Adrenal gland (tissue), 12 donors: ENCODE measurements around the gene FBXO22. TPM values are rescaled to one million over a fixed set of nuclear protein-coding genes. Genes with fewer than 3 reads are reported as not detected.
"Not testable (repeated sequence)": the region's sequence is repeated elsewhere in the genome, so short reads cannot be mapped to it uniquely, and the experiment has no call there.

Source experiments
- DNase-seq, 7 donors: peaks; one replicate each; pipeline ENCODE4 v3.0.0-alpha.2; 2019 to 2020
- H3K27ac ChIP-seq, 5 donors: fragments of 200-600 bp; sonication (generic) in 4 of 5; 1 replicate in 3 of 5; 2 replicates in 2 of 5; pipeline versions ENCODE4 v1.5.1 to v1.8.0; 2016 to 2020; ENCODE audit warnings: mild to moderate bottlenecking in 1 of 5
- H3K27me3 ChIP-seq: fragments of 200-600 bp; 2 replicates; pipeline ENCODE4 v1.8.0; 2021
- H3K36me3 ChIP-seq, 2 donors: fragments of 200-600 bp; replicated peaks in 1 of 2; 1 replicate in 1 of 2; 2 replicates in 1 of 2; pipeline versions ENCODE4 v1.5.1 to v1.8.0; 2018 to 2022
- H3K4me1 ChIP-seq, 2 donors: fragments of 200-600 bp; replicated peaks in 1 of 2; 1 replicate in 1 of 2; 2 replicates in 1 of 2; pipeline versions ENCODE4 v1.5.1 to v1.8.0; 2018 to 2021
- H3K4me3 ChIP-seq, 4 donors: fragments of 200-600 bp; sonication (generic) in 3 of 4; one replicate each; pipeline ENCODE4 v1.5.1; 2016 to 2018
- H3K9me3 ChIP-seq, 3 donors: fragments of 200-600 bp; sonication (generic) in 1 of 3; replicated peaks in 1 of 3; 1 replicate in 2 of 3; 2 replicates in 1 of 3; pipeline versions ENCODE4 v1.5.1 to v1.8.0; 2016 to 2021
- POLR2A ChIP-seq, 2 donors: fragments of 450-650 bp; IDR thresholded peaks; one replicate each; pipeline ENCODE4 v1.6.1; 2017; ENCODE audit warnings: antibody characterized with exemption in 2 of 2, mild to moderate bottlenecking in 2 of 2, moderate library complexity in 1 of 2
- WGBS, 4 donors: extraction: QIAGEN DNeasy Blood & Tissue Kit in 2 of 4; methylation state at CpG; one replicate each; pipeline versions ENCODE4 v1.1.5 to v1.1.7; 2013 to 2017; 5-methylcytosine and 5-hydroxymethylcytosine counted together
- intact Hi-C, 2 donors: fragments of 100-400 bp; cut with DNase I; formaldehyde crosslinking; loops; one replicate each; pipeline versions ENCODE4 v1.14.1 to v1.15.0; 2022 to 2023
- polyA plus RNA-seq, 3 donors: library from polyadenylated mRNA; stranded (reverse); fragments of 200-250 nt in 2 of 3; fragments of 350-450 nt in 1 of 3; fragmentation: Illumina TruSeq in 1 of 3; extraction: RNeasy Lipid Tissue Mini Kit (QIAGEN cat#74804) in 1 of 3; gene quantifications; one replicate each; pipeline ENCODE4 v1.2.3, GENCODE V29; 2013 to 2014
- total RNA-seq, 9 donors: library from RNA; depleted of rRNA in 4 of 9; stranded (reverse); fragments of >200 nt in 4 of 9; fragments of 120-200 nt in 1 of 9; fragmentation: NEBNext Ultra II Directional in 1 of 9; extraction: Animal tissue kit (Norgen Biotek cat#: 25700) in 1 of 9; gene quantifications; one replicate each; pipeline versions ENCODE4 v1.1.0 to v1.2.4, GENCODE V29; 2013 to 2023
- TF ChIP-seq, protein P1 (sequence below), 6 experiments: fragments of 450-650 bp in 4 of 6; fragments of 200-600 bp in 2 of 6; sonication (generic) in 1 of 6; IDR thresholded peaks; 1 replicate in 5 of 6; 2 replicates in 1 of 6; pipeline versions ENCODE4 v1.5.1 to v1.8.0; 2016 to 2021; ENCODE audit warnings: antibody characterized with exemption in 6 of 6, mild to moderate bottlenecking in 2 of 6, moderate library complexity in 1 of 6
- donor health status: healthy with polysubstance abuse.
- donor health status: Bipolar disorder and iron deficiency.
- donor health status: DM: yes; HTN: yes; CAD: no.
- donor health status: DM: no; HTN: no; CAD: no.
- donor health status: DM: no; HTN: no; CAD: no.
- donor health status: DM: yes; HTN: yes; CAD: no.

The FBXO22 gene
- total and polyA plus RNA-seq, 12 donors: 5.1 to 40.8 (median 24.7) TPM

DNA sequence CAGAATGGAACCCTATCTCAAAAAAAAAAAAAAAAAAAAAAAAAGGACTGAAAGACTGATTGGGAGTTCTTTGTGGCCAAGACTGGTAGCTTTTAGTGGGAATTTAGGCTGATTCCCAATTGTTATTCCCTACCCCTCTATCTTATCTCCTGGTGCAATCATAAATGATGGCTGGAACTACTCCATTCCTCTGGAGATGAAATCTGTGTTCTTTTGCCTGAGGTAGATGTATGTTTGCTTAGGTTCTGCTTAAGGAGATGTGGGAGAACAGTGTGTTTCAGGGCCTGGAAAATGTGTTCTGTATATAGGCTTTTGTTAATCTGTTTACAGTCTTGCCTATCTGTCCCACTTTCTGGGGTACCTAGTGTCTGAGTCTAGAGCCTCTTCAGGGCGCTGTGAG, 40.9 kb upstream of the FBXO22 start:
- DNase-seq: no peak
- TF ChIP-seq POLR2A (IDR thresholded peaks at IDR 0.05): no peak
- TF ChIP-seq, protein P1, sequence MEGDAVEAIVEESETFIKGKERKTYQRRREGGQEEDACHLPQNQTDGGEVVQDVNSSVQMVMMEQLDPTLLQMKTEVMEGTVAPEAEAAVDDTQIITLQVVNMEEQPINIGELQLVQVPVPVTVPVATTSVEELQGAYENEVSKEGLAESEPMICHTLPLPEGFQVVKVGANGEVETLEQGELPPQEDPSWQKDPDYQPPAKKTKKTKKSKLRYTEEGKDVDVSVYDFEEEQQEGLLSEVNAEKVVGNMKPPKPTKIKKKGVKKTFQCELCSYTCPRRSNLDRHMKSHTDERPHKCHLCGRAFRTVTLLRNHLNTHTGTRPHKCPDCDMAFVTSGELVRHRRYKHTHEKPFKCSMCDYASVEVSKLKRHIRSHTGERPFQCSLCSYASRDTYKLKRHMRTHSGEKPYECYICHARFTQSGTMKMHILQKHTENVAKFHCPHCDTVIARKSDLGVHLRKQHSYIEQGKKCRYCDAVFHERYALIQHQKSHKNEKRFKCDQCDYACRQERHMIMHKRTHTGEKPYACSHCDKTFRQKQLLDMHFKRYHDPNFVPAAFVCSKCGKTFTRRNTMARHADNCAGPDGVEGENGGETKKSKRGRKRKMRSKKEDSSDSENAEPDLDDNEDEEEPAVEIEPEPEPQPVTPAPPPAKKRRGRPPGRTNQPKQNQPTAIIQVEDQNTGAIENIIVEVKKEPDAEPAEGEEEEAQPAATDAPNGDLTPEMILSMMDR (IDR thresholded peaks at IDR 0.05): no peak
- intact Hi-C loops: no loop called here
- Histone ChIP-seq H3K4me3 (no peak overlapping the region), H3K27ac (no peak overlapping the region), H3K27me3 (no peaks in the 10 kb centered on the region), H3K36me3 (no peaks in the 10 kb centered on the region), H3K9me3 (no peaks in the 10 kb centered on the region), H3K4me1 (peaks cover 5 to 11% of the 10 kb centered on the region in 2 donors)
- 95 to 100% (median 96%) methylated on average over 1 of the region's 1 CpG for WGBS, 4 donors

DNA sequence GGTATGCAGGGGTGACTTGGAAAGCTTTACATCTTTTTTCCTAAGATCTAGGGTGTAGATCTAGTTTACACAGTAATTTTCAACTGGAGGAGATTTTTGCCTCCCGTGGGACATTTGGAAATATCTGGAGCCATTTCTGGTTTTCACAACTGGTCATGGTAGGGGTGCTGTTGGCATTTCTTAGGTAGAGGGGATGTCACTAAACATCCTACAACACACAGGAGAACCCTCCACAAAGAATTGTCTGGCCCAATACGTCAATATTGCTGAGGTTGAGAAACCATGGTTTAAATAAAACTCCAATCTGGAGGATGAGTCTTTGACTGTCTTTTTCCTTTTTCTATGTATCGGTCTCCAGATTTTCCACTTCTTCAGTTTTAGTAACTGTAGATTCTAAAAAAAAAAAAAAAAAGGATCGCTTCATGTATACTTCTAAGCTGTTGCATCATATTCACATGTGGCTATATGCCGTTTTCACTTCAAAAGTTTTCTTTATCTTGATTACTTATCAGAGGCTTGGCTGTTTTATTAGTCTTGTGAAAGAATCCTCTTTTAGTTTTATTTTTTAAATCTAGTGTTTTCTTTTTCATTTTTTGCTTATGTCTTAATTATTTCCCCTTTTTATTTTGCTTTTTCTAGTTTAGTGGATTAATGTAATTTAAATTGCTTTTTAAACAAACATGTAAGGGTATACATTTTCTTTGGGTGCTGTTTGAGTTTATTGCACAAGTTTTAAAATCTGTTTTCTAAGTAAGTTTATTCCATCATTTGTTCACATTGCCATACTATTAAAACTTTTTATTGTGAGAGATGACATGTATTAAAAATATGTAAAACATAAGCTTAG, 39.2 kb upstream of the FBXO22 start:
- Histone ChIP-seq H3K9me3 (no peaks in the 10 kb centered on the region), H3K27ac (no peak overlapping the region), H3K4me3 (no peak overlapping the region), H3K4me1 (peaks cover 5 to 6% of the 10 kb centered on the region in 2 donors), H3K27me3 (no peaks in the 10 kb centered on the region), H3K36me3 (no peaks in the 10 kb centered on the region)
- no peak for DNase-seq
- intact Hi-C loops: no loop called here
- 68 to 80% (median 74%) methylated on average over 5 of the region's 5 CpGs for WGBS, 4 donors
- TF ChIP-seq POLR2A (IDR thresholded peaks at IDR 0.05): no peak
- TF ChIP-seq, protein P1 (IDR thresholded peaks at IDR 0.05): no peak

DNA sequence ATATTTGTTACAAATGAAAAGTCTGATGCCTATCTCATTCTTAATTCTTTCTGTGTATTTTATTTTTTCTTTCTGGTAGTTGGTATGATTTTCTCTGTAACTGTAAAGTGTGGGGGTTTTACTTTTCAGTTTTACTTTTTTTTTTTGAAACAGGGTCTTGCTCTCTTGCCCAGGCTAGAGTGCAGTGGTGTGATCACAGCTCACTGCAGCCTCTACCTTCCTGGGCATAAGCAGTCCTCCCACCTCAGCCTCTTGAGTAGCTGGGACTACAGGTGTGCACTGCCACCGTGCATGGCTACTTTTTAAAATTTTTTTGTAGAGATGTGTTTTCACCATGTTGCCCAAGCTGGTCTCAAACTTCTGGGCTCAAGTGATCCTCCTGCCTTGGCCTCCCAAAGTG, 37.6 kb upstream of the FBXO22 start:
- H3K4me1 ChIP-seq, H3K9me3 ChIP-seq, H3K27ac ChIP-seq, H3K27me3 ChIP-seq, DNase-seq, H3K4me3 ChIP-seq, intact Hi-C loops, H3K36me3 ChIP-seq: not testable (repeated sequence)
- 87 to 96% (median 90%) methylated on average over 1 of the region's 1 CpG for WGBS, 4 donors

DNA sequence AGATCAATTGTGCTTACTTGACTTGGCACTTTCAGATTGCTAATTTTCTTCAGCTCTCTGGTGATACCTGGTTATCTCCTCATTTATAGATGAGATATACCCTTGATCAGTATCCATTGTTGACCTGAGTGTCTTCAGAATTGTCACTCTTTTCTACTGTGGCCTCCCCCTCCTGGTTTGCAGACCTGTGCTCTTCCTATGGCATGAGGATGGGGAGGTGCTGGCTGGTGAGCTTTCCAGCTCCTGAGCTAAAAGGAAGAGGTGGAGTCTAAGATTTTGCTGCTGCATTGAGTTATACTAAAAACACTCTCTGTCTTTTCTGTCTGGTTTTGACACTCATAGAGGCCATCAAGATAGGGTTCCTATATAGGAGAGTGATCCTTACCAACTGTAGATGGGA, 36.8 kb upstream of the FBXO22 start:
- H3K27me3 ChIP-seq: no peaks in the 10 kb centered on the region
- H3K27ac ChIP-seq: no peak overlapping the region
- no peak for TF ChIP-seq POLR2A (IDR thresholded peaks at IDR 0.05)
- TF ChIP-seq, protein P1 (IDR thresholded peaks at IDR 0.05): no peak
- intact Hi-C loops: no loop called here
- DNase-seq: no peak
- H3K4me3 ChIP-seq: no peak overlapping the region
- no peaks in the 10 kb centered on the region for H3K9me3 ChIP-seq
- H3K36me3 ChIP-seq: peaks cover 0 to 7% of the 10 kb centered on the region in 2 donors
- peaks cover 0 to 5% of the 10 kb centered on the region in 2 donors for H3K4me1 ChIP-seq

DNA sequence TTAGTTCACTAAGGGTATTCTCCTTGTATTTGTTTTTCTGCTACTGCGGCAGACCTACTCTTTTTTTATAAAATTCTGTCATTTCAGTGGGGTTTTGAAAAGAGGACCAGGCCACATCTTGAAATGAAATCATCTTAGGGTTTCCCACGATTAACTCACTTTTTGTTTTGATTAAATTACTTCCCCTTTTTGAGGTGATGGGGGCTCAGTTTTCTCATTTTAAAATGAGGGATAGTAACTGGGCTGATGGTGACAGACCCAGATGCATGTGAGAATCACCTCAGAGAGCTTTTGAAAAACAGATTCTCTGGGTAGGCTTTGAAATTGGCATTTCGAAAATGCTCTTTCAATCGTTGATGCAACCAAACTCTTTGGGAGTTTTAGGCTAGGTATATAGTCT, 36.2 kb upstream of the FBXO22 start:
- intact Hi-C loops: no loop called here
- Histone ChIP-seq H3K4me1 (peaks cover 0 to 5% of the 10 kb centered on the region in 2 donors), H3K9me3 (no peaks in the 10 kb centered on the region), H3K36me3 (peaks cover 0 to 7% of the 10 kb centered on the region in 2 donors), H3K4me3 (no peak overlapping the region), H3K27ac (no peak overlapping the region), H3K27me3 (no peaks in the 10 kb centered on the region)
- 80 to 85% (median 81%) methylated on average over 4 of the region's 4 CpGs for WGBS, 4 donors
- DNase-seq: no peak
- TF ChIP-seq POLR2A (IDR thresholded peaks at IDR 0.05): no peak
- TF ChIP-seq, protein P1 (IDR thresholded peaks at IDR 0.05): no peak
